Measurements from ENCODE around the gene TBCB. TPM values are rescaled to one million over a fixed set of nuclear protein-coding genes. Genes with fewer than 3 reads are reported as not detected.

The TBCB gene
- total RNA-seq, 1 donor from 2014 or later = 138 TPM

DNA sequence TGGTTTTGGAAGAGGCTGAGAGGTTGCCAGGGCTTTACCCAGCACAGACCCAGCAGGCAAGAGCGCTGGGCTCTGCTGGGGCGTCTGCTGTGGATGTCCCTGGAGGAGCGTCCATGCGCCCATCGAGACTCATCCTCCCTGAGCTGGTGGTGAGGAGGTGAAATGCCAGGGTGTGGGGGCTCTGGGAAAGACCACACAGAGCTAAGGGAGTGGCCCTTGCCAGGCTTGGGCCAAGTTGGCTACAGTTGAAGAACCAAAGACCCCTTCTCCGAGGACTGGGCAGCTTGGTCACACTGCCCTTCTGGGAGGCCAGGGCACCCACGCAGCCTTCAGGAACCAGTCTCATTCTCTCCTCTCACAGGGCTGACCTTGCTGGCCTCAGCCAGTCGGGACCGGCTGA lies 28.9 kb upstream of the TBCB start:
- Mint-ChIP-seq H3K4me1 (ENCODE audit: low read depth) (no peaks in the 10 kb centered on the region), H3K36me3 (ENCODE audit: insufficient read depth) (peaks cover 4% of the 10 kb centered on the region)
- TF ChIP-seq, protein P1, sequence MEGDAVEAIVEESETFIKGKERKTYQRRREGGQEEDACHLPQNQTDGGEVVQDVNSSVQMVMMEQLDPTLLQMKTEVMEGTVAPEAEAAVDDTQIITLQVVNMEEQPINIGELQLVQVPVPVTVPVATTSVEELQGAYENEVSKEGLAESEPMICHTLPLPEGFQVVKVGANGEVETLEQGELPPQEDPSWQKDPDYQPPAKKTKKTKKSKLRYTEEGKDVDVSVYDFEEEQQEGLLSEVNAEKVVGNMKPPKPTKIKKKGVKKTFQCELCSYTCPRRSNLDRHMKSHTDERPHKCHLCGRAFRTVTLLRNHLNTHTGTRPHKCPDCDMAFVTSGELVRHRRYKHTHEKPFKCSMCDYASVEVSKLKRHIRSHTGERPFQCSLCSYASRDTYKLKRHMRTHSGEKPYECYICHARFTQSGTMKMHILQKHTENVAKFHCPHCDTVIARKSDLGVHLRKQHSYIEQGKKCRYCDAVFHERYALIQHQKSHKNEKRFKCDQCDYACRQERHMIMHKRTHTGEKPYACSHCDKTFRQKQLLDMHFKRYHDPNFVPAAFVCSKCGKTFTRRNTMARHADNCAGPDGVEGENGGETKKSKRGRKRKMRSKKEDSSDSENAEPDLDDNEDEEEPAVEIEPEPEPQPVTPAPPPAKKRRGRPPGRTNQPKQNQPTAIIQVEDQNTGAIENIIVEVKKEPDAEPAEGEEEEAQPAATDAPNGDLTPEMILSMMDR (IDR thresholded peaks at IDR 0.05; ENCODE audit: unreplicated experiment) = no peak

DNA sequence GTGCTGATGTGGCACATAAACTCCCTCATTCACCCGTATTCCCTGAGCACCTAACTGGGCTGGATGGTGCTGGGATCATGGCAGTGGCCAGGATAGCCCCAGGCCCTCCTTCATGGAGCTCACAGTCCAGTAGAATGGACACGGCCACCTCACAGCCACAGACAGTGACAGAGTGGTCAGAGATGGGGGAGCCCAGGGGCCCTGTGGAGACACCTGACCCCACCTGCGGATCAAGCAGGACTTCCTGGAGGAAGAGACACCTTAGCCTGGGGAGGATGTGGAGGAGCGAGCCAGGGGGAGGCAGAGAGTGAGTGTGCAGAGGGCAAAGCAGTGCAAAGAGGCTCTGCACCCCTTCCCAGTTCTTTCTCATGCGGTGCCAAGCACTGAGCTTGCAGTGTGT lies 25.4 kb upstream of the TBCB start:
- Mint-ChIP-seq H3K27ac (no peak overlapping the region), H3K9me3 (ENCODE audit: low read depth) (no peaks in the 10 kb centered on the region), H3K27me3 (no peaks in the 10 kb centered on the region), H3K4me1 (ENCODE audit: low read depth) (no peaks in the 10 kb centered on the region), H3K4me3 (ENCODE audit: low read depth) (no peak overlapping the region), H3K36me3 (ENCODE audit: insufficient read depth) (no peaks in the 10 kb centered on the region)
- DNase-seq (ENCODE audit: low spot score, unreplicated experiment) = no peak
- TF ChIP-seq, protein P1 (IDR thresholded peaks at IDR 0.05; ENCODE audit: unreplicated experiment) = no peak

More for the DNA sequence above, 28.9 kb upstream of the TBCB start:
- no peak for DNase-seq (ENCODE audit: low spot score, unreplicated experiment)
- no peak overlapping the region for H3K4me3 Mint-ChIP-seq (ENCODE audit: low read depth)
- no peaks in the 10 kb centered on the region for H3K9me3 Mint-ChIP-seq (ENCODE audit: low read depth)
- H3K27ac Mint-ChIP-seq = no peak overlapping the region
- H3K27me3 Mint-ChIP-seq = no peaks in the 10 kb centered on the region

DNA sequence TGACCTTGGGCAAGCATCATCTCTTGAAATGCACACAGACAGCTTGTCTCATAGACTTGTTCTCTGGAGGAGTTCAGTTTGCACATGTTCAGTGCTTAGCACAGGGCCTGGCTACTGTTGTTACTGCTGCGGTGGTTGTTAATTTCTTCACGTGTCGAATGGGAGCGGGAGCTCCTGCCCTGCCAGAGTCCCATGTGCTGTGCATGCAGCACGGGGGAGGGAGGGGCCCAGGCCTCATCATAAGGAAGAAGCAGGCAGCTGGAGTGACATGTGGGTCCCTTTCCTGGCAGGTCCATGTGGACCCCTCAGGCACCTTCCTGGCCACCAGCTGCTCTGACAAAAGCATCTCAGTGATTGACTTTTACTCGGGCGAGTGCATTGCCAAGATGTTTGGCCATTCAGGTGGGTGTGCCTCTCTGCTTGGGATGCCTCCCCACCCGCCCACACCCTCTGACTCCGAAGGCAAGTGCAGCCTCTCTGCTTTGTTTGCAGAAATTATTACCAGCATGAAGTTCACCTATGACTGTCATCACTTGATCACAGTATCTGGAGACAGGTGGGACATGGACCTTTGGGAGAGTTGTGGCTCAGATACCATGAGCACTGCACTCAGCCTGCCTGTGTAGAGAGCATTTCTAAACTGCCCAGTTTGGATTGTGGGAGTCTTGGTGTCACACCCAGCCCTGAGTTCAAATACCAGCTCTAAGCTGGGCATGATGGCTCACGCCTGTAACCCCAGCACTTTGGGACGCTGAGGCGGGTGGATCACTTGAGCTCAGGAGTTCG lies 24.2 kb upstream of the TBCB start:
- TF ChIP-seq, protein P1 (IDR thresholded peaks at IDR 0.05; ENCODE audit: unreplicated experiment) = no peak
- H3K4me3 Mint-ChIP-seq (ENCODE audit: low read depth) = no peak overlapping the region
- DNase-seq (ENCODE audit: low spot score, unreplicated experiment) = no peak
- H3K27me3 Mint-ChIP-seq = no peaks in the 10 kb centered on the region
- H3K4me1 Mint-ChIP-seq (ENCODE audit: low read depth) = no peaks in the 10 kb centered on the region
- no peak overlapping the region for H3K27ac Mint-ChIP-seq
- H3K36me3 Mint-ChIP-seq (ENCODE audit: insufficient read depth) = no peaks in the 10 kb centered on the region
- H3K9me3 Mint-ChIP-seq (ENCODE audit: low read depth) = no peaks in the 10 kb centered on the region

DNA sequence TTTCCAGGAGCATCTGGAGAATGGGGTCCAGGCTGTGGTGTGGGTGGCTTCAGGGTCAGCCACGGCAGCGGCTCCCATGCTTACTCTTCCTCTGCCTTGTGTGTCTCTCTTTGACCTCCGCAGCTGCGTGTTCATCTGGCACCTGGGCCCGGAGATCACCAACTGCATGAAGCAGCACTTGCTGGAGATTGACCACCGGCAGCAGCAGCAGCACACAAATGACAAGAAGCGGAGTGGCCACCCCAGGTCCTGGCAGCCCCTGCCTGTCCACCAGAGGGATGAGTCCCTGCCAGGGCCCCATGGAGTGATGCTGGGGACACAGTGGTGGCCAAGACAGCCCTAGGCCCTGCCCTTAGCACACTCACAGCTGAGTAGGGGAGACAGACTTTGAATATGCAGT lies 22.7 kb upstream of the TBCB start:
- Mint-ChIP-seq H3K4me3 (ENCODE audit: low read depth) (no peak overlapping the region), H3K27me3 (no peaks in the 10 kb centered on the region), H3K9me3 (ENCODE audit: low read depth) (no peaks in the 10 kb centered on the region), H3K36me3 (ENCODE audit: insufficient read depth) (no peaks in the 10 kb centered on the region), H3K27ac (no peak overlapping the region), H3K4me1 (ENCODE audit: low read depth) (no peaks in the 10 kb centered on the region)
- DNase-seq (ENCODE audit: low spot score, unreplicated experiment) = no peak
- TF ChIP-seq, protein P1 (IDR thresholded peaks at IDR 0.05; ENCODE audit: unreplicated experiment) = no peak

DNA sequence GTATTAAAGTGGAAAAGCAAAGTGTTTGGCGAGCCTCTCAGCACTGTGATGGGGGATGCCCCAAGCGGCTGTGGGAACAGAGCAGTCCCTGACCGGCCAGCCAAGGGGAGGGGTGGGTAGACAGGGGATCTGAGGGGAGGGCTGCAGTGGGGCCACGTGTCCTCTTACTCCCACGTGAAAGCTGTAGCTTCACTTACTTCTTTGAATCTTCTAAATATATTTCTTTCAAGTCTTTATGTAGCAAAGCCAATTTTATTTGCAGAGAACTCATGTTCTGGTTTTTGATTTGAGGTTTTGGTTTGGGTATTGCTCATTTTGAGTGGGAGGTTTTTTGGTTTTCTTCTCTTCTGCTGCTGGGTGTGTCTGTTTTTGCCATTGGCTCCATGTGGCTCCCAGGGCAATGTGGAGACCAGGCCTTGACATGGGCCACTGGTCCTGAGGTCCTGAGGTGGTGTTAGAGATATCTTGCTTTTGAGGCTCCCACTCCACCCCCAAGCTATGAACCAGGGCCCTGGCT lies 22.1 kb upstream of the TBCB start:
- DNase-seq (ENCODE audit: low spot score, unreplicated experiment) = no peak
- Mint-ChIP-seq H3K36me3 (ENCODE audit: insufficient read depth) (no peaks in the 10 kb centered on the region), H3K4me3 (ENCODE audit: low read depth) (no peak overlapping the region), H3K9me3 (ENCODE audit: low read depth) (no peaks in the 10 kb centered on the region), H3K27ac (no peak overlapping the region), H3K4me1 (ENCODE audit: low read depth) (no peaks in the 10 kb centered on the region), H3K27me3 (no peaks in the 10 kb centered on the region)
- TF ChIP-seq, protein P1 (IDR thresholded peaks at IDR 0.05; ENCODE audit: unreplicated experiment) = no peak

Data from progenitor cell of endocrine pancreas (in vitro differentiated cells).